Activated T-helper 17 cell treated with anti-CD3 and anti-CD28 coated beads, Interleukin-2, amount 50 U/mL, for 72 hours (primary cell): ENCODE measurements around the gene GPR135. TPM values are rescaled to one million over a fixed set of nuclear protein-coding genes. Genes with fewer than 3 reads are reported as not detected.

ENCODE experiments used
- ATAC-seq: fragments of 150-1000 bp; cut with Tn5 transposase; replicated peaks from 2 replicates; pipeline ENCODE4 v1.10.0; 2021; ENCODE audit warnings: mild to moderate bottlenecking, moderate library complexity
- H3K27ac Mint-ChIP-seq: one replicate; pipeline ENCODE4 v1.8.0; 2022; ENCODE audit warnings: mixed read lengths
- H3K27me3 Mint-ChIP-seq: one replicate; pipeline ENCODE4 v1.8.0; 2022; ENCODE audit warnings: mixed read lengths
- H3K36me3 Mint-ChIP-seq: one replicate; pipeline ENCODE4 v1.8.0; 2022; ENCODE audit warnings: low read depth, mild to moderate bottlenecking, mixed read lengths
- H3K4me1 Mint-ChIP-seq: one replicate; pipeline ENCODE4 v1.8.0; 2022; ENCODE audit warnings: mixed read lengths
- H3K4me3 Mint-ChIP-seq: one replicate; pipeline ENCODE4 v1.8.0; 2022; ENCODE audit warnings: mild to moderate bottlenecking, mixed read lengths
- H3K9me3 Mint-ChIP-seq: one replicate; pipeline ENCODE4 v1.8.0; 2022; ENCODE audit warnings: mixed read lengths
- total RNA-seq, 2 donors: library from RNA; stranded (reverse); gene quantifications; one replicate each; pipeline ENCODE4 v1.2.3, GENCODE V29; 2022

GPR135 gene
- total RNA-seq, 2 donors from 2014 or later, result 2.1 to 2.9 TPM

GRCh38 chr14:59422069-59422881 lies 42.9 kb downstream of the GPR135 start:
- H3K4me3 Mint-ChIP-seq, result no peak overlapping the region
- no peak overlapping the region for H3K27ac Mint-ChIP-seq
- H3K36me3 Mint-ChIP-seq, result no peaks in the 10 kb centered on the region
- peaks cover 17% of the 10 kb centered on the region for H3K27me3 Mint-ChIP-seq
- ATAC-seq, result no peak
- H3K9me3 Mint-ChIP-seq, result no peaks in the 10 kb centered on the region
- H3K4me1 Mint-ChIP-seq, result no peaks in the 10 kb centered on the region

- H3K27me3 Mint-ChIP-seq, result no peaks in the 10 kb centered on the region
- no peak overlapping the region for H3K27ac Mint-ChIP-seq
- H3K36me3 Mint-ChIP-seq, result no peaks in the 10 kb centered on the region
- no peaks in the 10 kb centered on the region for H3K9me3 Mint-ChIP-seq
- H3K4me1 Mint-ChIP-seq, result no peaks in the 10 kb centered on the region
- H3K4me3 Mint-ChIP-seq, result no peak overlapping the region
- ATAC-seq, result no peak
Measured at GRCh38 chr14:59419303-59419702, 45.9 kb downstream of the GPR135 start.

GRCh38 chr14:59417311-59417710 lies 47.9 kb downstream of the GPR135 start:
- no peak overlapping the region for H3K4me3 Mint-ChIP-seq
- no peaks in the 10 kb centered on the region for H3K27me3 Mint-ChIP-seq
- H3K4me1 Mint-ChIP-seq, result no peaks in the 10 kb centered on the region
- H3K9me3 Mint-ChIP-seq, result no peaks in the 10 kb centered on the region
- no peak overlapping the region for H3K27ac Mint-ChIP-seq
- no peaks in the 10 kb centered on the region for H3K36me3 Mint-ChIP-seq
- ATAC-seq, result no peak

GRCh38 chr14:59415836-59416602 lies 49.2 kb downstream of the GPR135 start:
- Mint-ChIP-seq H3K4me1 (no peaks in the 10 kb centered on the region), H3K27ac (no peak overlapping the region), H3K27me3 (no peaks in the 10 kb centered on the region), H3K36me3 (no peaks in the 10 kb centered on the region), H3K9me3 (no peaks in the 10 kb centered on the region), H3K4me3 (no peak overlapping the region)
- ATAC-seq, result no peak

Other genes with a start within 250 kb of the GPR135 start
- gene L3HYPDH, start 19.0 kb upstream of the GPR135 start, total RNA-seq, result 10 to 100 TPM; 15.5 to 16.4 TPM
- 10 to 100 TPM; 25.4 to 29.4 TPM for gene JKAMP, start 19.1 kb upstream of the GPR135 start, total RNA-seq
- not detected for gene CCDC175, start 111.4 kb upstream of the GPR135 start, total RNA-seq